ENCODE results near the gene PTPN14.
"Not testable (repeated sequence)": the region's sequence is repeated elsewhere in the genome, so short reads cannot be mapped to it uniquely, and the experiment has no call there.

The PTPN14 gene

GRCh38 chr1:214551436-214552173 lies at the start of gene PTPN14:
TSS of gene PTPN14 (minus strand) at chr1:214551602. CDS start at chr1:214464803, 86,799 bp downstream.
- DNase-seq (ENCODE audit: low spot score), result peak; percentile 89

- no peak for DNase-seq (ENCODE audit: low spot score)
Observed at GRCh38 chr1:214593158-214593557, 41.8 kb upstream of the PTPN14 start.

DNA sequence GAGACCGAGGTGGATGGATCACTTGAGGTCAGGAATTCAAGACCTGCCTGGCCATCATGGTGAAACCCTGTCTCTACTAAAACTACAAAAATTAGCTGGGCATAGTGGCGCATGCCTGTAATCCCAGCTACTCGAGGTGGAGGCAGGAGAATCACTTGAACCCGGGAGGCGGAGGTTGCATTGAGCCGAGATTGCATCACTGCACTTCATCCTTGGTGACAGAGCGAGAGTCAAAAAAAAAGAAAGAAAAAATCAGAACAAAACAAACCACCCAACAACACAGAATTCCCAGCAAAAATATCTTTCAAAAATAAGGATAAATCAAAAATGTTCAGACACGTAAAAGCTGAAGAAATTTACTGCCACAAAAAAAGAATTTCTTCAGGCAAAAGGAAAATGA lies 40.5 kb upstream of the PTPN14 start:
- DNase-seq (ENCODE audit: low spot score), result not testable (repeated sequence)

DNA sequence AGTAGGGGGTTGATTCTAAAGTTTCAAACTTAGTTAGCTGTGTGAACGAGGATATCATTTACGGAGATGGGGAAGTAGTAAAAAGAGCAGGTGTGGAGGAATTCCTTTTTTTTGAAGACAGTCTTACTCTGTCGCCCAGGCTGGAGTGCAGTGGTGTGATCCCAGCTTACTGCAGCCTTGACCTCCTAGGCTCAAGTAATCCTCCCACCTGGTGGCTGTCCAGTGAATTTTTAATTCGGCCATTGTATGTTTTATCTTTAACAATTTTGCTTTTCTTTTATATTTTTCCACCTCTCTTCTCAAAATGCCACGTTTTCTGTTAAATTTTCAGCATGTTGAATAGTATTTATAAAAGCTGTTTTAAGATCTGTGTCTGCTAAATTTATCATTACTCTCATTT lies 39.3 kb upstream of the PTPN14 start:
- no peak for DNase-seq (ENCODE audit: low spot score)

GRCh38 chr1:214588963-214589597 lies 37.7 kb upstream of the PTPN14 start:
- DNase-seq (ENCODE audit: low spot score), result no peak

DNA sequence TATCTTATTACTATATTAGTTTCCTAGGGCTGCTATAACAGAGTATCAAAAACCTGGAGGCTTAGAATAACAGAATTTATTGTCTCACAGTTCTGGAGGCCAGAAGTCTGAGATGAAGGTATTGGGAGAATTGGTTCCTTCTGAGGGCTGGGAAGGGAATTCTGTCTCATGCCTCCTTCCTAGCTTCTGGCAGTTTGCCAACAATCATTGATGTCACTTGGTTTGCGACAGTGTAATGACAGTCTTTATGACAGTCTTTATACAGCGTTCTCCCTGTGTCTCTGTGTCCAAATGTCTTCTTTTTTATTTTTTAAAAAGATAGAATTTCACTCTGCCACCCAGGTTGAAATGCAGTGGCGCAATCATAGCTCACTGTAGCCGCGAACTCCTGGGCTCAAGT lies 35.8 kb upstream of the PTPN14 start:
- no peak for DNase-seq (ENCODE audit: low spot score)

GRCh38 chr1:214586621-214587020 lies 35.2 kb upstream of the PTPN14 start:
- DNase-seq (ENCODE audit: low spot score), result no peak

GRCh38 chr1:214584805-214585766 lies 33.7 kb upstream of the PTPN14 start:
- no peak for DNase-seq (ENCODE audit: low spot score)

- DNase-seq (ENCODE audit: low spot score), result no peak
Observed at GRCh38 chr1:214583824-214584554, 32.6 kb upstream of the PTPN14 start.

DNA sequence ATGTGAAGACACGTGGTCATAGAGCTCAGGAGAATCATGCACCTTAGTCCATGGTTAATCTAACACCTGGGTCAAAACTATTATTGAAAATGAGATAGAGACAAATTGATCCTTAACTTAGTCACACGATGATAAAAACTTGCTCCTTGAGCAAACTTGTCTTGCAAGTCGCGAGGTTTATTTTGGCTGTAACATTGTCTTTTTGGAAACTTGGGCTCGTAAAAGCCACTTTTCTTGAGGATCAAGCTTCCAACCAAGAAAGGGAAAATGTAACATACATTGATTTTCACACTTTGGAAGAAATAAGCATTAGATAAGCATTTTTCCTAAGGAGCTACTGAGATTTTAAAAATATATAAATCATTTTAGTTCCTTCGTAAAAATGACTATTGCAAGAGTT lies 31.7 kb upstream of the PTPN14 start:
- DNase-seq (ENCODE audit: low spot score), result no peak

- no peak for DNase-seq (ENCODE audit: low spot score)
Observed at GRCh38 chr1:214582289-214582891, 31.0 kb upstream of the PTPN14 start.

DNA sequence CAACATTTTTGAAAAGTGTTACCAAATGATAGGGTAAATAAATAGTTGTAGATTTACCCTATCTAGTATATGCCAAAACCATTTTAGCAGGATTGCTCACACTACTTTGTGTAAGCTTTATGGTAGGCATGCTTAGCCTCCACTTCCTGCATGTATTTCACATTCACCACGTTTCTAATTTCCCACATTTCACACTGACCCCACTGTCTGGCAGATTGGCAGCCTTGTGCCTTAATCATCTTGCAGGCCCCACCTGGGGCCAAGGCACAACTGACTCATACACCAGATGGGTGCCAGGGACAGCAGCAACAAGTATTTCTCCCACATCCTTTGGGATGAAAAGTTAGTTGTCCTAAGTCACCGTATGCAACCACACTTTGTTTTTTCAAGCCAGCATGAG lies 30.4 kb upstream of the PTPN14 start:
- DNase-seq (ENCODE audit: low spot score), result no peak

GRCh38 chr1:214579183-214579582 lies 27.8 kb upstream of the PTPN14 start:
- no peak for DNase-seq (ENCODE audit: low spot score)

- DNase-seq (ENCODE audit: low spot score), result not testable (repeated sequence)
Observed at GRCh38 chr1:214576120-214576519, 24.7 kb upstream of the PTPN14 start.

DNA sequence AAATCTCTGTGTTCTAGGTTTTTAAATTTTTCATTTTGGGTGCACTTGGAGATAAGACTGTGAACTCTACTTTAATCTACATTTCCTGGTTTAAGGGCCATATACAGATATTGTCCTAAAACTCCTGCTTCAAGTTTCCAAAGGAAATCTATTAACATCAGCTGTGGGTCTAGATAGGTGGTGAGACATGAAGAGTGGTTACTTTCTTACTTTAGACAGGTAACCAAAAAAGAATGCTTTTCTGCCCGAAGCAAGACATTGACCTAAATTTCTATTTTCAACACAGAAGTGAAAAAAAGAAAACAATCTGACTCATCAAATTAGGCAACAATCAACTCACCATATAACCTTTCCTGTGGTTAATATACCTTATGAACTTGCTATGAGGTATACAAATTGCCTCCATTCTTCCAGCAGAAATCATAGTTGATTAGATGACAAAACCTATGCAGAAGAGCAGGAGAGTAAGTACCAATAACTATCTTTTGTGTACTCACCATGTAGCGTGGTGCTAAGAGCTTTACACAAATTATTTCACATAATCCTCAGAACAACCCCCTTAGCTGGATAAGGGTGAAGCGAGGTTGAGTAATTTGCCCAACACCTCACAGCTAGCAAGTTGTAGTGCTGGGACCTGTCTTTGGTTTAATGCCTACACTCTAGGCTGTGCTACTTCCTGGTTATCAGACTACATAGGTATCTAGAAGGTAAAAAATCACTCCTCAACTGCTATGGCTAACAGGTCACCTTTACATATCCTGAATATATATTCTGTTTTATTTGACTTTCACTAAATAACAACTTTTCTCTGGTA lies 23.4 kb upstream of the PTPN14 start:
- no peak for DNase-seq (ENCODE audit: low spot score)

GRCh38 chr1:214573386-214574318 lies 22.2 kb upstream of the PTPN14 start:
- no peak for DNase-seq (ENCODE audit: low spot score)

DNA sequence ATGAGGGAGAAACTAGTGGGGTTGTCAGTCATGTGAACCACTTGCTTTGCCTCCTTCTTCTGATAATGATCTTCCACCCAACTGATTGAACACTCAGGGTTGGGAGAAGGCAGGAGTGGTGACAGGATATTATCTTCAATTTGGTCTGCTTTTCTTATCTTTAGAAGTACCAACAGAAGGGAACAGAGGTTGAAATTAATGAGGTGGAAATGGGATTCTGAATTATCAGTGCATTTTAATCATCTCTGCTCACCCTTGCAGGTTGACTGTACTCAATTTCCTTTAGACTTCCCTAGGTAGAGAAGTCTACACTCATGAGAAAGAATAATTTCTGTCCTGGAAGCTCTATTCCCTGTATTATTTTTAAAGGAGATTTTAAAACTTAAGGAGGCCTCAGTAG lies 19.9 kb upstream of the PTPN14 start:
- no peak for DNase-seq (ENCODE audit: low spot score)

DNA sequence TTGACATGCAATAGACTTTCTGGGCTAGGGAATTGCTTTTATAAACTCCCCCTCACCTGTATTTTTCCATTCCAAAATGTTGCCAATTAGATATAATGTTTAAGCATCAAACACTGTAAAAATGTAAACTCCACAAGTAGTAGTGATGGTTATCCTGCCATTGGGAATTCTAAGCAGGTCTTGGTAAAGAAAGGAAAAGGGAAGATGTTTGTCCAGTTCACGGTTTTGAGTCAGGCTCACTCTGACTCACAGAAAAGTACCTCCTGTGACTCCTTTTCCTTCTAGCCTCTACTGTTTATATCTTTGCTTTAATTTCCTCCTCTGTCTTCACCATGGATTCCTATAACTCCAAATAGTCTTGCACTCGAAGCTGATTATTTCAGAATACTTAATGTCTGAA lies 19.0 kb upstream of the PTPN14 start:
- DNase-seq (ENCODE audit: low spot score), result no peak

GRCh38 chr1:214569357-214570004 lies 18.1 kb upstream of the PTPN14 start:
- DNase-seq (ENCODE audit: low spot score), result no peak

All from HuH-7 (cell line).